Fibroblast of pulmonary artery (primary cell): Measurements from ENCODE around the gene FAM78B.

Experiments used
- DNase-seq: peaks from one replicate; pipeline ENCODE4 v3.0.0-alpha.2; 2010; ENCODE audit warnings: low read depth
- H3K4me3 ChIP-seq: replicated peaks from 2 replicates; pipeline ENCODE4 v1.5.1; 2011; ENCODE audit warnings: low read depth, mild to moderate bottlenecking, control low read depth, low read length, moderate library complexity
- CTCF ChIP-seq: IDR thresholded peaks from 2 replicates; pipeline ENCODE4 v1.5.1; 2011; ENCODE audit warnings: mild to moderate bottlenecking, control low read depth, low read length, inconsistent platforms; ENCODE audit errors: missing control alignments

Gene FAM78B

DNA sequence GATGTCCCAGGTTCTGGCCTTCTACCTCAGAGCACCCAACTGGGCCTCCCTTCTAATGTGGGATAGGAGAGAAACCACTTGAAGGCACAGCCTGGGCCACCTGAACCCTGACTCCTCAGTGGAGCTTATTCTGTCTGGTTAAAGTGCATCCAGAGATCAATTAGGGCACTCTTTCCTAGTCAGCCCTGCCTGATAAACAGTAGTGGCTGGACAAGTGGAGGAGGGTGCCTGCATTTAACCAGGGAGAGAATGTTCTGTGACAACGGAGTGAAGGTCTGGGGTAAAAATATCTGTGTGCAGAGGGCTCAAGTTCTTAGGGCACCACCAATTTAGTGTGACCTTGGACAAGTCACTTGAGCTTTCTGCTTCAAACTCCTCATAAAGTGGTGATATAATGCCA is 101.8 kb downstream of the FAM78B start:
- no peak overlapping the region for H3K4me3 ChIP-seq

GRCh38 chr1:166064313-166064926 is 102.4 kb downstream of the FAM78B start:
- no peak for DNase-seq
- no peak for TF ChIP-seq CTCF
- H3K4me3 ChIP-seq: no peak overlapping the region

More for the DNA sequence above, 101.8 kb downstream of the FAM78B start:
- TF ChIP-seq CTCF: no peak
- DNase-seq: no peak

DNA sequence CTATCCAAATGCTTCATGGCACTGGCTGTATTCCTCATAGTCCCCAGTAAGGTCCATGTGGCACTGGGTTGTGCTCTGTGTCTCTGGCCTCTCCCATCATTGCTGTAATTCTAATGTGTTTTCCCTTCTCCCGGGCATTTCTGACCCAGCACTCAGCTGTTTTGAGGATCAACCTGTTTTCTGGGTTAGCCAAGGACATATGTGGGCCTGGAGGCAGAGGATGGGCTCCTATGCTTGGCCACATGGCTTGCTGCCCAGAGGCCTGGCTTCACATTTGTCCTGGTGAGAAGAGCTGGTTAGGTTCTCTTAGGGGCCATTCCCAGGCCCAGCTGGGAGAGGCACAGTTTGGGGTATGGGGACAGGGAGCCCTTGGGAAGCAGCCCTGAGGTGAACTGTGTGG is 103.1 kb downstream of the FAM78B start:
- no peak overlapping the region for H3K4me3 ChIP-seq
- DNase-seq: no peak
- TF ChIP-seq CTCF: no peak

GRCh38 chr1:166062421-166063070 is 104.3 kb downstream of the FAM78B start:
- no peak overlapping the region for H3K4me3 ChIP-seq
- TF ChIP-seq CTCF: no peak
- DNase-seq: no peak

- no peak overlapping the region for H3K4me3 ChIP-seq
- DNase-seq: no peak
- TF ChIP-seq CTCF: no peak
Measured at GRCh38 chr1:166057650-166058049, 109.2 kb downstream of the FAM78B start.

- no peak for DNase-seq
- no peak overlapping the region for H3K4me3 ChIP-seq
- no peak for TF ChIP-seq CTCF
Measured at GRCh38 chr1:166053395-166053794, 113.4 kb downstream of the FAM78B start.
